HCT116 (cell line): ENCODE data around the gene TCERG1L. TPM values are rescaled to one million over a fixed set of nuclear protein-coding genes. Genes with fewer than 3 reads are reported as not detected.

Experiments used
- ATAC-seq: fragments of 200-7000 bp; cut with Tn5 transposase; 2 replicates; pipeline ENCODE4 v1.9.1; 2020; ENCODE audit warnings: mild to moderate bottlenecking, moderate library complexity
- BruUV-seq: library from RNA; stranded (reverse); fragments of 400-500 nt; replicated peaks from 2 replicates; lab custom pipeline; 2021; lab: Mats Ljungman, UMichigan
- CTCF ChIA-PET: fragments of 300-600 bp; sonication (Branson Sonifier 250); formaldehyde crosslinking; loops from one replicate; lab custom pipeline; 2021; ENCODE audit warnings: antibody characterized with exemption; lab: Charles Lee
- POLR2A ChIA-PET: fragments of 300-600, 350-600 bp; sonication (Branson Sonifier 250); formaldehyde crosslinking; loops from one replicate; lab custom pipeline; 2021; ENCODE audit warnings: antibody characterized with exemption; lab: Charles Lee
- RAD21 ChIA-PET, 2 experiments: fragments of 300-600 bp; sonication (Branson Sonifier 250); formaldehyde crosslinking; loops; one replicate each; lab custom pipeline; 2023; ENCODE audit warnings: low total read pairs in 2 of 2; ENCODE audit not compliant: uncharacterized antibody in 2 of 2, unreplicated experiment in 2 of 2, low non-redundant PET in 1 of 2; lab: Charles Lee
- DNase-seq: peaks from one replicate; pipeline ENCODE4 v3.0.0-alpha.2; 2010; ENCODE audit warnings: low read depth, low spot score
- H2AFZ ChIP-seq: fragments of 200-600 bp; shearing (Covaris generic), sonication (generic); 2 replicates; pipeline ENCODE4 v1.6.1; 2017; ENCODE audit warnings: low read depth, mixed run types, mixed read lengths, antibody characterized with exemption, low read length; ENCODE audit not compliant: poor library complexity, severe bottlenecking
- H3K27ac ChIP-seq: 2 replicates; pipeline ENCODE4 v1.5.1; 2012; ENCODE audit warnings: low read depth, low read length
- H3K27me3 ChIP-seq: fragments of 200-600 bp; sonication (generic); 2 replicates; pipeline ENCODE4 v1.6.1; 2016; ENCODE audit warnings: mixed run types, low read length, mixed read lengths; ENCODE audit not compliant: insufficient read depth
- H3K36me3 ChIP-seq, 2 experiments: fragments of 200-500 bp in 1 of 2; fragments of 200-600 bp in 1 of 2; sonication (Bioruptor generic) in 1 of 2; sonication (generic) in 1 of 2; 2 replicates each; pipeline versions ENCODE4 v1.5.1 to v1.6.1; 2014 to 2016; ENCODE audit warnings: low read length in 2 of 2, inconsistent platforms in 1 of 2, mixed read lengths in 1 of 2, mixed run types in 1 of 2; ENCODE audit not compliant: insufficient read depth in 2 of 2, control insufficient read depth in 1 of 2
- H3K4me1 ChIP-seq, 2 experiments: fragments of 200-600 bp in 1 of 2; sonication (generic) in 1 of 2; 2 replicates each; pipeline versions ENCODE4 v1.5.1 to v1.6.1; 2012 to 2017; ENCODE audit warnings: low read length in 2 of 2, inconsistent platforms in 1 of 2, mild to moderate bottlenecking in 1 of 2, mixed read lengths in 1 of 2, mixed run types in 1 of 2, moderate library complexity in 1 of 2; ENCODE audit not compliant: insufficient read depth in 2 of 2, control insufficient read depth in 1 of 2
- H3K4me2 ChIP-seq: fragments of 200-600 bp; sonication (generic); 2 replicates; pipeline ENCODE4 v1.6.1; 2017; ENCODE audit warnings: mixed run types, low read length, mixed read lengths
- H3K4me3 ChIP-seq, 2 experiments: fragments of 200-600 bp in 1 of 2; sonication (generic) in 1 of 2; replicated peaks in 1 of 2; 2 replicates each; pipeline ENCODE4 v1.5.1; 2011 to 2016; ENCODE audit warnings: low read length in 2 of 2, control low read depth in 1 of 2, low read depth in 1 of 2, mild to moderate bottlenecking in 1 of 2, mixed read lengths in 1 of 2, mixed run types in 1 of 2
- H3K79me2 ChIP-seq: fragments of 200-600 bp; sonication (generic); 2 replicates; pipeline ENCODE4 v1.6.1; 2017; ENCODE audit warnings: mild to moderate bottlenecking, mixed run types, low read length, moderate library complexity, mixed read lengths; ENCODE audit not compliant: insufficient read depth
- H3K9ac ChIP-seq: fragments of 200-600 bp; sonication (generic); 2 replicates; pipeline ENCODE4 v1.6.1; 2016; ENCODE audit warnings: low read length, mixed read lengths
- H3K9me2 ChIP-seq: fragments of 200-600 bp; sonication (generic), shearing (Covaris generic); 2 replicates; pipeline ENCODE4 v1.6.1; 2017; ENCODE audit warnings: mixed run types, mild to moderate bottlenecking, moderate library complexity; ENCODE audit not compliant: insufficient read depth
- H3K9me3 ChIP-seq, 2 experiments: fragments of 200-500 bp in 1 of 2; fragments of 200-600 bp in 1 of 2; sonication (Bioruptor generic) in 1 of 2; sonication (generic) in 1 of 2; 2 replicates each; pipeline ENCODE4 v1.6.1; 2014 to 2017; ENCODE audit warnings: low read length in 2 of 2, mixed read lengths in 2 of 2, inconsistent platforms in 1 of 2, low read depth in 1 of 2, mild to moderate bottlenecking in 1 of 2, mixed run types in 1 of 2, moderate library complexity in 1 of 2; ENCODE audit not compliant: control insufficient read depth in 1 of 2, insufficient read depth in 1 of 2
- H4K20me1 ChIP-seq: fragments of 200-600 bp; sonication (generic), shearing (Covaris generic); 2 replicates; pipeline ENCODE4 v1.6.1; 2017; ENCODE audit warnings: mixed run types, mild to moderate bottlenecking, moderate library complexity; ENCODE audit not compliant: insufficient read depth
- ATF3 ChIP-seq: IDR thresholded peaks from 2 replicates; pipeline ENCODE4 v1.6.1; 2012
- CEBPB ChIP-seq: IDR thresholded peaks from 2 replicates; pipeline ENCODE4 v1.6.1; 2012; ENCODE audit warnings: low read depth
- EZH2phosphoT487 ChIP-seq: fragments of 200-600 bp; IDR thresholded peaks from 2 replicates; pipeline ENCODE4 v1.6.1; 2018; ENCODE audit warnings: antibody characterized with exemption, borderline replicate concordance
- FOSL1 ChIP-seq: IDR thresholded peaks from 2 replicates; pipeline ENCODE4 v1.6.1; 2012; ENCODE audit warnings: low read depth
- JUND ChIP-seq: IDR thresholded peaks from 2 replicates; pipeline ENCODE4 v1.6.1; 2012
- MAX ChIP-seq: IDR thresholded peaks from 2 replicates; pipeline ENCODE4 v1.6.1; 2012
- POLR2A ChIP-seq: IDR thresholded peaks from 2 replicates; pipeline ENCODE4 v1.7.0; 2011; ENCODE audit warnings: borderline replicate concordance; ENCODE audit not compliant: insufficient read depth, insufficient read length; ENCODE audit errors: extremely low read depth
- POLR2AphosphoS5 ChIP-seq: IDR thresholded peaks from 2 replicates; pipeline ENCODE4 v1.6.1; 2011; ENCODE audit warnings: mild to moderate bottlenecking, low read depth, low read length, moderate library complexity
- SIN3A ChIP-seq: IDR thresholded peaks from 2 replicates; pipeline ENCODE4 v1.6.1; 2012; ENCODE audit warnings: low read depth
- SP1 ChIP-seq: IDR thresholded peaks from 2 replicates; pipeline ENCODE4 v1.6.1; 2012; ENCODE audit warnings: low read depth
- SRF ChIP-seq: IDR thresholded peaks from 2 replicates; pipeline ENCODE4 v1.6.1; 2012; ENCODE audit warnings: low read depth
- TCF7L2 ChIP-seq: IDR thresholded peaks from 2 replicates; pipeline ENCODE4 v1.7.0; 2011; ENCODE audit warnings: borderline replicate concordance, inconsistent platforms; ENCODE audit not compliant: insufficient read depth, insufficient read length; ENCODE audit errors: extremely low read depth
- YY1 ChIP-seq: IDR thresholded peaks from 2 replicates; pipeline ENCODE4 v1.6.1; 2011; ENCODE audit warnings: low read length, low read depth, moderate library complexity, mild to moderate bottlenecking; ENCODE audit not compliant: insufficient replicate concordance; ENCODE audit errors: extremely low read depth
- ZFX ChIP-seq: fragments of 450-650 bp; IDR thresholded peaks from 2 replicates; pipeline ENCODE4 v1.6.1; 2017
- ZNF274 ChIP-seq: fragments of 200-500 bp; sonication (Bioruptor generic); IDR thresholded peaks from 2 replicates; pipeline ENCODE4 v1.6.1; 2014; ENCODE audit warnings: mild to moderate bottlenecking, low read depth, low read length, inconsistent platforms
- intact Hi-C: fragments of 100-400 bp; cut with micrococcal nuclease; formaldehyde crosslinking; loops from 2 replicates; pipeline ENCODE4 v1.10.0; 2022
- total RNA-seq: library from RNA; stranded (reverse); gene quantifications from one replicate; pipeline ENCODE4 v1.2.1, GENCODE V29; 2021; ENCODE audit not compliant: unreplicated experiment
- TF ChIP-seq, protein P1 (sequence below), 3 experiments: fragments of 200-600 bp in 1 of 3; sonication (generic) in 1 of 3; IDR thresholded peaks in 2 of 3; conservative IDR thresholded peaks in 1 of 3; 2 replicates each; pipeline ENCODE4 v1.5.1; 2012 to 2017; ENCODE audit warnings: low read depth in 2 of 3, low read length in 2 of 3, antibody characterized with exemption in 1 of 3, borderline replicate concordance in 1 of 3, control low read depth in 1 of 3, mild to moderate bottlenecking in 1 of 3, mixed read lengths in 1 of 3, mixed run types in 1 of 3, moderate library complexity in 1 of 3; ENCODE audit not compliant: insufficient read depth in 1 of 3

TCERG1L gene
- total RNA-seq, 1 experiment from 2014 or later: not detected

DNA sequence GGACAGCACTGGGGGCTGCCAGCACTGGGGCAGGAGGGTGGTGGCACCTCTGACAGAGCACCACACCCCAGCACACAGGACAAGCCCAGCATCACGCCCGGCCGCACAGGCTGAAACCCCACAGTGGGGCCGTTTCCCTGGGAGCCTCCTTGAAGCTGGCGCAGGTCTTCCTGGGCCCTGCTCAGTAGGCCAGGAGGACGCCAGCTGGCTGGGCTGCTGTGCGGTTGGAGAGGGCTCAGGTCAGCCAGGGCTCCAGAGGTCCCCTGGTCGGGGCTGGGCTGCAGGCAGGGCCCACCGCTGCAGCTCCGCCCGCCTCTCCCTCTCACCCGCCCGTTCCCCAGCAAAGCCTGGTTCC, 137.3 kb downstream of the TCERG1L start (continued):
- TF ChIP-seq, protein P1, sequence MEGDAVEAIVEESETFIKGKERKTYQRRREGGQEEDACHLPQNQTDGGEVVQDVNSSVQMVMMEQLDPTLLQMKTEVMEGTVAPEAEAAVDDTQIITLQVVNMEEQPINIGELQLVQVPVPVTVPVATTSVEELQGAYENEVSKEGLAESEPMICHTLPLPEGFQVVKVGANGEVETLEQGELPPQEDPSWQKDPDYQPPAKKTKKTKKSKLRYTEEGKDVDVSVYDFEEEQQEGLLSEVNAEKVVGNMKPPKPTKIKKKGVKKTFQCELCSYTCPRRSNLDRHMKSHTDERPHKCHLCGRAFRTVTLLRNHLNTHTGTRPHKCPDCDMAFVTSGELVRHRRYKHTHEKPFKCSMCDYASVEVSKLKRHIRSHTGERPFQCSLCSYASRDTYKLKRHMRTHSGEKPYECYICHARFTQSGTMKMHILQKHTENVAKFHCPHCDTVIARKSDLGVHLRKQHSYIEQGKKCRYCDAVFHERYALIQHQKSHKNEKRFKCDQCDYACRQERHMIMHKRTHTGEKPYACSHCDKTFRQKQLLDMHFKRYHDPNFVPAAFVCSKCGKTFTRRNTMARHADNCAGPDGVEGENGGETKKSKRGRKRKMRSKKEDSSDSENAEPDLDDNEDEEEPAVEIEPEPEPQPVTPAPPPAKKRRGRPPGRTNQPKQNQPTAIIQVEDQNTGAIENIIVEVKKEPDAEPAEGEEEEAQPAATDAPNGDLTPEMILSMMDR (IDR thresholded peaks at IDR 0.05 in 2 of 3, conservative IDR thresholded peaks at IDR 0.05 in 1 of 3; ENCODE audit: borderline replicate concordance in 1 of 3, insufficient read depth in 1 of 3, low read depth in 2 of 3, low read length in 2 of 3): no peak
- TF ChIP-seq TCF7L2 (no peak), FOSL1 (no peak), JUND (no peak), CEBPB (no peak), ZFX (no peak), SIN3A (no peak), POLR2AphosphoS5 (no peak)

DNA sequence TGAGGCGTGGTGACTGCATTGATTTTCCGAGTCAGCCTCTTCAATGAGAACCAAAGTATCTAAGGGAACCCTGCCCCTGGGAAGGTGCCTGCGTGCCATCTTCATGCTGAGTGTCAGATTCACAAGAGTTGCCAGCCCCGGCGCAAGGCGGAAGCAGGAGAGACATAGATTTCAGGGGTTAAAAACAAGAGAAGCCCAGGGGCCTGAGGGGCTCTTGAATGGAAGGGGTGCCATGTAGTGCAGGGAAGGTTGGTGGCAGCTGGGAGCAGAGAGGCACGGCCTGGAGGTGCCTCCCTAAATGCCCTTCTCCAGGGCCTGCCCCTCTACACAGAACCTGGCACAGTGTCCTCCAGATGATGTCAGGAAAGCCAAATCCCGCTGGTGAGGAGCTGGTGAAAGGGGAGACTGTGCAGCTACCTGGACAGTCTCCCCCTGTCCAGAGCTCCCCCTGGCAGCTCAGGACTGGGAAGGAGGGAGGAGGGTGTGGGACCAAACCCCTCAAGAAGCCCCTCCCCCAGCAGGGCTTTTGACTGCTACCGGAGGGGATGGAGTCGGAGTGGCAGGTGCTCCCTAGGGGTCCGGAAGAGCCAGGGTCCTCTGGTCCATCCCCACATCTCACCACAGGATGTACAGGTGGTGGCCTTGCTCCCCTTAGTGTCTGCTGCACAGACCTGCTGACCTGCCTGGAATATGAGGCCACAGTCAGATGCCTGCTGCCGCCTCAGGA, 137.9 kb downstream of the TCERG1L start:
- no peaks in the 10 kb centered on the region for H4K20me1 ChIP-seq
- CTCF ChIA-PET: no interaction called here
- no peak overlapping the region for H3K27ac ChIP-seq
- BruUV-seq: no TSS peak
- DNase-seq (no peak), ATAC-seq (no peak)
- no peaks in the 10 kb centered on the region for H3K79me2 ChIP-seq
- no peaks in the 10 kb centered on the region for H3K36me3 ChIP-seq
- no peak overlapping the region for H2AFZ ChIP-seq
- no peak overlapping the region for H3K4me2 ChIP-seq
- intact Hi-C loops: no loop called here
- no peak for TF ChIP-seq MAX
- no peak for TF ChIP-seq POLR2AphosphoS5
- TF ChIP-seq EZH2phosphoT487: no peak
- no peak for TF ChIP-seq ZNF274
- no peak for TF ChIP-seq JUND
- no peak for TF ChIP-seq POLR2A
- TF ChIP-seq, protein P1 (IDR thresholded peaks at IDR 0.05 in 2 of 3, conservative IDR thresholded peaks at IDR 0.05 in 1 of 3; ENCODE audit: borderline replicate concordance in 1 of 3, insufficient read depth in 1 of 3, low read depth in 2 of 3, low read length in 2 of 3): no peak
- TF ChIP-seq ATF3: no peak
- TF ChIP-seq SP1: no peak
- no peak for TF ChIP-seq YY1
- TF ChIP-seq SRF: no peak
- TF ChIP-seq TCF7L2: no peak
- H3K9me3 ChIP-seq: no peaks in the 10 kb centered on the region
- no peaks in the 10 kb centered on the region for H3K27me3 ChIP-seq
- H3K4me1 ChIP-seq: no peaks in the 10 kb centered on the region
- H3K9me2 ChIP-seq: no peaks in the 10 kb centered on the region
- no peak overlapping the region for H3K9ac ChIP-seq
- POLR2A ChIA-PET: no interaction called here
- H3K4me3 ChIP-seq: no peak overlapping the region
- RAD21 ChIA-PET: no interaction called here
